ENCODE measurements around the gene FHL1. TPM values are rescaled to one million over a fixed set of nuclear protein-coding genes. Genes with fewer than 3 reads are reported as not detected.

Gene FHL1
- polyA plus RNA-seq, 1 of the 3 experiments (the other 2 are of a cell fraction) = 57.8 TPM

DNA sequence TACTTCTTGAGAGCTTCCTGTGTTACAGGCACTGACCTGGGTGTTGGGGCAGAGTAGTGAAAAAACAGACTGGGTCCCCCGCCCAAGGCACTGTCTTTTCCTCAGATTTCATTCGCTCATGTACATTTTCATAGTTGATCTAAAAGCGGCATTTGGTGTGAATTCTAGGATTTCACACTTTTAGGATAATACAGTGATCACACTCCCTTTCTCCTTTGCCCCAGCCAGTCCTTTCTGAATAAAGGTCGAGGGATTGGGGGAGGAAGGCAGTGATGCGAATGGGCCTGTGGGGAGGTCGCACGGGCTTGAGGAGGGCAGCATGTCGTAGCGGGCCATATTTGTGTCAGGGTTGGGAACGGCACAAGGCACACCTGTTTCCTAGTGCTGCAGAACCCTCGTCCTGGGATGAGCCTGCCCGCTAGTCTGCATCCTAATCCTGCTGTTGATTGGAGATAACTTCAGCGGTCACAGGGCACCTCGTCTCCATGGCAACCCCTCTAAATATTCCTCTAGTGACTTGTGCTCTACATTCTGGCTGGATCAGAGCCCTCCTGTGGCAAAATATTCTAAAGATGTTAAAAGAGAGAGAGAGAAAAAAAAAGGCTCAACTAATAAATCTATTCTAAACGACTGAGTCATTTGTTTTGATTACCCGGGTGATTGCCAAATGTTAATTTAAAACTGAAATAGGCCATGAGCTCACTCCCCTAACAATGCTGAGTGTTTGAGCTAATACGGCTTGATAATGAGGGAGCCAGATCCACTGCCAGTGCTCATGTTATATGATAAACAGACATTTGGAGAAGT, 21.8 kb downstream of the FHL1 start (continued):
- TF ChIP-seq, protein P1, sequence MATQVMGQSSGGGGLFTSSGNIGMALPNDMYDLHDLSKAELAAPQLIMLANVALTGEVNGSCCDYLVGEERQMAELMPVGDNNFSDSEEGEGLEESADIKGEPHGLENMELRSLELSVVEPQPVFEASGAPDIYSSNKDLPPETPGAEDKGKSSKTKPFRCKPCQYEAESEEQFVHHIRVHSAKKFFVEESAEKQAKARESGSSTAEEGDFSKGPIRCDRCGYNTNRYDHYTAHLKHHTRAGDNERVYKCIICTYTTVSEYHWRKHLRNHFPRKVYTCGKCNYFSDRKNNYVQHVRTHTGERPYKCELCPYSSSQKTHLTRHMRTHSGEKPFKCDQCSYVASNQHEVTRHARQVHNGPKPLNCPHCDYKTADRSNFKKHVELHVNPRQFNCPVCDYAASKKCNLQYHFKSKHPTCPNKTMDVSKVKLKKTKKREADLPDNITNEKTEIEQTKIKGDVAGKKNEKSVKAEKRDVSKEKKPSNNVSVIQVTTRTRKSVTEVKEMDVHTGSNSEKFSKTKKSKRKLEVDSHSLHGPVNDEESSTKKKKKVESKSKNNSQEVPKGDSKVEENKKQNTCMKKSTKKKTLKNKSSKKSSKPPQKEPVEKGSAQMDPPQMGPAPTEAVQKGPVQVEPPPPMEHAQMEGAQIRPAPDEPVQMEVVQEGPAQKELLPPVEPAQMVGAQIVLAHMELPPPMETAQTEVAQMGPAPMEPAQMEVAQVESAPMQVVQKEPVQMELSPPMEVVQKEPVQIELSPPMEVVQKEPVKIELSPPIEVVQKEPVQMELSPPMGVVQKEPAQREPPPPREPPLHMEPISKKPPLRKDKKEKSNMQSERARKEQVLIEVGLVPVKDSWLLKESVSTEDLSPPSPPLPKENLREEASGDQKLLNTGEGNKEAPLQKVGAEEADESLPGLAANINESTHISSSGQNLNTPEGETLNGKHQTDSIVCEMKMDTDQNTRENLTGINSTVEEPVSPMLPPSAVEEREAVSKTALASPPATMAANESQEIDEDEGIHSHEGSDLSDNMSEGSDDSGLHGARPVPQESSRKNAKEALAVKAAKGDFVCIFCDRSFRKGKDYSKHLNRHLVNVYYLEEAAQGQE (IDR thresholded peaks at IDR 0.05; ENCODE audit: low read depth, low read length) = no peak

DNA sequence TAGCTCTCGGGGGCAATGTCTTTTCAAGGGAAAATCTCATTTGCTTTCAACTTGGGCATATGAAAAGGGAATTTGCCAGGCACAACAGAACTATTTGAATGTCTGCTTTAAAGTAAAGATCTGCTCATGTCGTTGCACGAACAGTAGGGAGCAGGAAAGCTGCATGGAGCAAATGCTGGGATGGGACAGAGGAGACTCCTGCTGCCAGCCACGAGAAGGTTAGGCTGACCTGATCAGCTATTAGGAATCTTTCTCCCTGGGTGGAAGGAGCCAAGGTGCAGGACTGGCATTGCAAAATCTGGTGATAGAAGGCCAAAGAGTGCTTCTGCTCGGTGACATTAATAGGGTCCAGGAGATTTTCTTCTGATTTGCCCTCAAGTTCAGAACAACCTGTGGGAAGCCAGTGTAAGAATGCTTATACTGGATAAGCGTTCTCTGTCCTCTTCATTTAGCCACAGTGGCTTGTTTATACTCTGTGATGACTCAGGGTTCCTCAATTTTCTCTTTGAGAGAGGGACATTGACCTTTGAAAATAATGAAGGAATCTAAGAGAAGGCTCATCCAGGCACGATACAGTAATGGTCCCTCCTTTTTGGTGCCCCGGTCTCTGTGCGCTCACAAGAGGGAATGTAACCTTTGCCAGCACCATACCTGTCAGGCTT, 22.9 kb downstream of the FHL1 start:
- CTCF ChIA-PET = interaction anchor here (1.1 kb wide), 1 partner anchor 8 kb away, joined by 5 read pairs; no protein-coding TSS in a partner anchor
- Histone ChIP-seq H3K9ac (peak overlapping the region; percentile 6; the same call in 1 of the 2 replicates), H3K27me3 (ENCODE audit: insufficient read depth) (peaks cover 6% of the 10 kb centered on the region; the same call in 1 of the 2 replicates), H2AFZ (ENCODE audit: low read depth) (no peak overlapping the region), H3K9me2 (no peaks in the 10 kb centered on the region), H3K9me3 (no peaks in the 10 kb centered on the region), H3F3A (replicated peaks; ENCODE audit: insufficient read depth) (peaks cover 5% of the 10 kb centered on the region), H3K4me1 (ENCODE audit: control insufficient read depth in 1 of 2, insufficient read depth in 2 of 2, low read depth in 1 of 2, low read length in 1 of 2) (peaks cover 11 to 16% of the 10 kb centered on the region in 2 experiments), H4K20me1 (ENCODE audit: insufficient read depth) (no peaks in the 10 kb centered on the region), H3K27ac (ENCODE audit: low read depth in 2 of 2, low read length in 1 of 2) (peak overlapping the region; percentile 54 to 80; a peak in 3 of 4 replicates), H3K4me2 (peak overlapping the region; percentile 26), H3K4me3 (ENCODE audit: low read depth in 2 of 2, low read length in 1 of 2) (no peak overlapping the region), H3K79me2 (ENCODE audit: insufficient read depth) (no peaks in the 10 kb centered on the region), H3K36me3 (replicated peaks in 1 of 2; ENCODE audit: control insufficient read depth in 1 of 2, insufficient read depth in 2 of 2, low read length in 1 of 2) (no peaks in the 10 kb centered on the region)
- 53% methylated on average over 9 of the region's 9 CpGs for WGBS (ENCODE audit: low lambda C conversion rate)
- no peak for DNase-seq
- TF ChIP-seq, protein P2, sequence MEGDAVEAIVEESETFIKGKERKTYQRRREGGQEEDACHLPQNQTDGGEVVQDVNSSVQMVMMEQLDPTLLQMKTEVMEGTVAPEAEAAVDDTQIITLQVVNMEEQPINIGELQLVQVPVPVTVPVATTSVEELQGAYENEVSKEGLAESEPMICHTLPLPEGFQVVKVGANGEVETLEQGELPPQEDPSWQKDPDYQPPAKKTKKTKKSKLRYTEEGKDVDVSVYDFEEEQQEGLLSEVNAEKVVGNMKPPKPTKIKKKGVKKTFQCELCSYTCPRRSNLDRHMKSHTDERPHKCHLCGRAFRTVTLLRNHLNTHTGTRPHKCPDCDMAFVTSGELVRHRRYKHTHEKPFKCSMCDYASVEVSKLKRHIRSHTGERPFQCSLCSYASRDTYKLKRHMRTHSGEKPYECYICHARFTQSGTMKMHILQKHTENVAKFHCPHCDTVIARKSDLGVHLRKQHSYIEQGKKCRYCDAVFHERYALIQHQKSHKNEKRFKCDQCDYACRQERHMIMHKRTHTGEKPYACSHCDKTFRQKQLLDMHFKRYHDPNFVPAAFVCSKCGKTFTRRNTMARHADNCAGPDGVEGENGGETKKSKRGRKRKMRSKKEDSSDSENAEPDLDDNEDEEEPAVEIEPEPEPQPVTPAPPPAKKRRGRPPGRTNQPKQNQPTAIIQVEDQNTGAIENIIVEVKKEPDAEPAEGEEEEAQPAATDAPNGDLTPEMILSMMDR (IDR thresholded peaks at IDR 0.05) = peak; percentile 16; the same call in 1 of the 2 replicates
- TF ChIP-seq TCF12 (IDR thresholded peaks at IDR 0.05) = no peak
- POLR2A ChIA-PET = no interaction called here

DNA sequence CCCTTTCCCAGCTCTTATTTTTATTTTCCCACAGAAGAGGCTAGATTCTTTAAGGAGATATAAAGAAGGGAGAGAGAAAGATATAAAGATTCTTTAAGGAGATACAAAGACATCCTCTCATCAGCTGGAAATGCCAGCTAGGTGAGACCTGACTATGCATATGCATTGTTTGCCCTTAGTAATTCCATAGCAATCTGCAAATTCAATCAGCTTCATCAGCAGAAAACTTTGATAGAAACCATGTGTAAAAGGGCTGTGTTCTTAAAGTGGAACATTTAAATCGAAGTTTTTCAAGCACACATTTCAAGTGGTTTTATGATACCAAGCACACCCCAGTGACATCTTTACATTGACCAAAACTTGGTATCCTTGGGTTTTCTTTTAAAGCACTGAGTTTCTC, 24.1 kb downstream of the FHL1 start:
- Histone ChIP-seq H3K79me2 (ENCODE audit: insufficient read depth) (no peaks in the 10 kb centered on the region), H3F3A (replicated peaks; ENCODE audit: insufficient read depth) (peaks cover 9% of the 10 kb centered on the region), H3K4me2 (no peak overlapping the region), H3K36me3 (replicated peaks in 1 of 2; ENCODE audit: control insufficient read depth in 1 of 2, insufficient read depth in 2 of 2, low read length in 1 of 2) (no peaks in the 10 kb centered on the region), H3K4me1 (ENCODE audit: control insufficient read depth in 1 of 2, insufficient read depth in 2 of 2, low read depth in 1 of 2, low read length in 1 of 2) (peaks cover 11 to 23% of the 10 kb centered on the region in 2 experiments), H3K9ac (no peak overlapping the region), H3K27me3 (ENCODE audit: insufficient read depth) (peaks cover 6% of the 10 kb centered on the region; the same call in 1 of the 2 replicates), H4K20me1 (ENCODE audit: insufficient read depth) (no peaks in the 10 kb centered on the region), H3K9me2 (no peaks in the 10 kb centered on the region), H3K4me3 (ENCODE audit: low read depth in 2 of 2, low read length in 1 of 2) (no peak overlapping the region), H3K9me3 (no peaks in the 10 kb centered on the region), H3K27ac (ENCODE audit: low read depth in 2 of 2, low read length in 1 of 2) (peak overlapping the region in 1 of 2 experiments; percentile 80; a peak in 2 of 4 replicates), H2AFZ (ENCODE audit: low read depth) (no peak overlapping the region)
- TF ChIP-seq NFIC (IDR thresholded peaks at IDR 0.05; ENCODE audit: borderline replicate concordance) (no peak), TCF12 (IDR thresholded peaks at IDR 0.05) (peak; percentile 62)
- ChIA-PET CTCF (interaction anchor here (1.1 kb wide), 2 partner anchors 9 to 74 kb away, joined by 3 to 5 read pairs; no protein-coding TSS in a partner anchor), POLR2A (no interaction called here)
- 26% methylated on average over 1 of the region's 1 CpG for WGBS (ENCODE audit: low lambda C conversion rate)
- DNase-seq = no peak
